Endothelial cell of umbilical vein (primary cell): Measurements from ENCODE around the gene DPF3. TPM values are rescaled to one million over a fixed set of nuclear protein-coding genes. Genes with fewer than 3 reads are reported as not detected.

Experiments
- BruUV-seq: library from RNA; stranded (reverse); fragments of 400-500 nt; replicated peaks from 2 replicates; lab custom pipeline; 2021; lab: Mats Ljungman, UMichigan
- CTCF ChIA-PET: fragments of 300-600, 350-600 bp; sonication (Branson Sonifier 250); formaldehyde crosslinking; loops from one replicate; lab custom pipeline; 2021; ENCODE audit warnings: antibody characterized with exemption, inconsistent platforms; lab: Charles Lee
- POLR2A ChIA-PET: fragments of 300-600, 350-600 bp; sonication (Branson Sonifier 250); formaldehyde crosslinking; loops from one replicate; lab custom pipeline; 2021; ENCODE audit warnings: antibody characterized with exemption, inconsistent platforms; lab: Charles Lee
- DNase-seq: peaks from one replicate; pipeline ENCODE4 v3.0.0-alpha.2; 2011; ENCODE audit warnings: low read depth, low spot score
- FAIRE-seq: peaks from 2 replicates; lab custom pipeline; 2011; peaks lifted over from hg19 to GRCh38; lab: Jason Lieb, UNC
- H2AFZ ChIP-seq: 2 replicates; pipeline ENCODE4 v1.6.0; 2012; ENCODE audit warnings: low read depth, low read length, control low read depth, inconsistent platforms
- H3K27ac ChIP-seq: 2 replicates; pipeline ENCODE4 v1.5.1; 2011; ENCODE audit warnings: low read depth, mild to moderate bottlenecking, control low read depth, low read length, moderate library complexity; ENCODE audit not compliant: insufficient read depth
- H3K27me3 ChIP-seq, 2 experiments: 2 replicates each; pipeline versions ENCODE4 v1.6.0 to v1.6.1; 2011; ENCODE audit warnings: low read length in 2 of 2, mixed read lengths in 1 of 2; ENCODE audit not compliant: control insufficient read depth in 2 of 2, insufficient read depth in 2 of 2
- H3K36me3 ChIP-seq, 2 experiments: 2 replicates in 1 of 2; 3 replicates in 1 of 2; pipeline ENCODE4 v1.5.1; 2011; ENCODE audit warnings: low read length in 2 of 2, mild to moderate bottlenecking in 1 of 2, moderate library complexity in 1 of 2; ENCODE audit not compliant: control insufficient read depth in 2 of 2, insufficient read depth in 2 of 2; ENCODE audit errors: extremely low read depth in 1 of 2
- H3K4me1 ChIP-seq: 3 replicates; pipeline ENCODE4 v1.5.1; 2011; ENCODE audit warnings: mild to moderate bottlenecking, low read length; ENCODE audit not compliant: control insufficient read depth, insufficient read depth; ENCODE audit errors: extremely low read depth
- H3K4me2 ChIP-seq: 2 replicates; pipeline ENCODE4 v1.6.1; 2011; ENCODE audit warnings: low read length, control low read depth, mixed read lengths; ENCODE audit not compliant: insufficient read depth
- H3K4me3 ChIP-seq, 3 experiments: fragments of 200-600 bp in 1 of 3; sonication (generic), shearing (Covaris generic) in 1 of 3; replicated peaks in 1 of 3; 2 replicates each; pipeline ENCODE4 v1.5.1; 2011 to 2016; ENCODE audit warnings: control low read depth in 3 of 3, low read length in 3 of 3, mild to moderate bottlenecking in 2 of 3, inconsistent platforms in 1 of 3, low read depth in 1 of 3, moderate library complexity in 1 of 3; ENCODE audit not compliant: insufficient read depth in 1 of 3
- H3K79me2 ChIP-seq: 2 replicates; pipeline ENCODE4 v1.6.0; 2012; ENCODE audit warnings: low read length, inconsistent platforms; ENCODE audit not compliant: control insufficient read depth, insufficient read depth
- H3K9ac ChIP-seq: replicated peaks from 2 replicates; pipeline ENCODE3; 2011; ENCODE audit warnings: low read length, control low read depth; ENCODE audit not compliant: insufficient read depth; ENCODE audit errors: extremely low read depth
- H3K9me1 ChIP-seq: replicated peaks from 3 replicates; pipeline ENCODE4 v1.6.0; 2011; ENCODE audit warnings: mild to moderate bottlenecking, low read length; ENCODE audit not compliant: control insufficient read depth, insufficient read depth; ENCODE audit errors: extremely low read depth
- H3K9me3 ChIP-seq: replicated peaks from 2 replicates; pipeline ENCODE4 v1.5.1; 2012; ENCODE audit warnings: low read length, inconsistent platforms; ENCODE audit not compliant: control insufficient read depth, insufficient read depth
- H4K20me1 ChIP-seq: replicated peaks from 2 replicates; pipeline ENCODE3; 2011; ENCODE audit warnings: mild to moderate bottlenecking, low read length; ENCODE audit not compliant: control insufficient read depth, insufficient read depth; ENCODE audit errors: extremely low read depth
- CTCF ChIP-seq, 2 donors: IDR thresholded peaks; 1 replicate in 1 of 2; 2 replicates in 1 of 2; pipeline ENCODE4 v1.5.1; 2011; ENCODE audit warnings: low read length in 2 of 2, mild to moderate bottlenecking in 2 of 2, moderate library complexity in 2 of 2, control low read depth in 1 of 2, inconsistent platforms in 1 of 2, low read depth in 1 of 2; ENCODE audit not compliant: insufficient read depth in 1 of 2; ENCODE audit errors: extremely low read depth in 1 of 2
- EZH2 ChIP-seq: IDR thresholded peaks from 2 replicates; pipeline ENCODE4 v1.6.1; 2012; ENCODE audit warnings: borderline replicate concordance, low read depth, mild to moderate bottlenecking, moderate library complexity, low read length, inconsistent platforms; ENCODE audit not compliant: severe bottlenecking
- FOS ChIP-seq: IDR thresholded peaks from 2 replicates; pipeline ENCODE4 v1.6.1; 2011; ENCODE audit warnings: mild to moderate bottlenecking, low read length, moderate library complexity, borderline replicate concordance; ENCODE audit not compliant: insufficient read depth
- GATA2 ChIP-seq: IDR thresholded peaks from 2 replicates; pipeline ENCODE4 v1.7.0; 2011; ENCODE audit warnings: low read depth, mild to moderate bottlenecking, moderate library complexity, mixed read lengths, low read length; ENCODE audit not compliant: insufficient read length, insufficient read depth
- JUN ChIP-seq: IDR thresholded peaks from 2 replicates; pipeline ENCODE4 v1.6.1; 2011; ENCODE audit warnings: borderline replicate concordance, low read depth; ENCODE audit not compliant: insufficient read length, insufficient read depth
- MYC ChIP-seq: IDR thresholded peaks from one replicate; pipeline ENCODE4 v1.6.1; 2011; ENCODE audit warnings: mild to moderate bottlenecking, low read depth, low read length
- POLR2A ChIP-seq: IDR thresholded peaks from 2 replicates; pipeline ENCODE4 v1.6.1; 2012; ENCODE audit warnings: low read depth, mild to moderate bottlenecking, control low read depth, low read length
- POLR2AphosphoS5 ChIP-seq: IDR thresholded peaks from 2 replicates; pipeline ENCODE4 v1.6.1; 2012; ENCODE audit warnings: low read depth, mild to moderate bottlenecking, control low read depth, low read length, moderate library complexity; ENCODE audit not compliant: insufficient read depth
- dilution Hi-C: fragments of 300-500 bp; cut with MboI; formaldehyde crosslinking; loops from one replicate; pipeline ENCODE4 v1.15.0; 2019; ENCODE audit warnings: low sequenced_read_pairs; ENCODE audit not compliant: extremely low pct_ligation_motif_present
- intact Hi-C: fragments of 100-400 bp; cut with micrococcal nuclease; formaldehyde crosslinking; loops from one replicate; pipeline ENCODE4 v1.10.0; 2022
- polyA plus RNA-seq, 4 experiments: library from polyadenylated mRNA; depleted of rRNA in 3 of 4; stranded (reverse) in 3 of 4; unstranded in 1 of 4; fragments of >200 nt; gene quantifications; 2 replicates each; pipeline versions ENCODE4 v1.2.1 to v1.2.3, GENCODE V29; 2011 to 2012; ENCODE audit warnings: missing spikeins in 1 of 4
- total RNA-seq: library from RNA; stranded (reverse); gene quantifications from 2 replicates; pipeline ENCODE4 v1.2.3, GENCODE V29; 2021
- TF ChIP-seq, protein P1 (sequence below): IDR thresholded peaks from 2 replicates; pipeline ENCODE4 v1.6.1; 2011; ENCODE audit not compliant: insufficient read depth, insufficient read length

DPF3 gene
- total and polyA plus RNA-seq, 2 donors (not counting 3 experiments of a cell fraction or from before 2014, with no cell fraction given): 2.4 to 3.5 TPM

DNA sequence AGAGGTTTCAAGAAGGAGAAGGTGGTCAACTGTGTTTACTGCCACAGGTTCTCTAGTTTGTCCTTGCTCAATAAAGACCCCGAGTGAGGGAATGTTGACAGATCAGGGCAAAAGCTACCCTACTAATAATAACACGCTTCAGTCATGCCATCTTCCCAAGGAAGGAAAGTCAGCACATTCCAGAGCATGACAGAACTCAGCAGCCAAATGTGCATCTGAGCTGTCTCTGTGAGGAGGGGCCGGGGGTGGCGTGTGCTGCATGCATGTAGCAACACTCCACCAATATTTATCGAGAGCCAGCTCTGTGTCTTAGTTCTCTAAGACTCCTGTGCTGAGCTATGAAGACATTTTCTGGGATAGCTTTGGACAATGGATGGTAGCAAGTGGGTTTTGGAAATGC is 260.4 kb downstream of the DPF3 start:
- H3K27ac ChIP-seq: no peak overlapping the region
- intact Hi-C loops (no loop called here), dilution Hi-C loops (no loop called here)
- H3K9me1 ChIP-seq: no peaks in the 10 kb centered on the region
- CTCF ChIA-PET: interaction anchor here (1.0 to 1.2 kb wide), 3 partner anchors 14 to 31 kb away, joined by 3 to 4 read pairs (median 3); no protein-coding TSS in a partner anchor
- no peaks in the 10 kb centered on the region for H3K27me3 ChIP-seq
- BruUV-seq: no TSS peak
- no peaks in the 10 kb centered on the region for H3K79me2 ChIP-seq
- DNase-seq (no peak), FAIRE-seq (no peak)
- no peaks in the 10 kb centered on the region for H3K36me3 ChIP-seq
- POLR2A ChIA-PET: no interaction called here
- no peaks in the 10 kb centered on the region for H4K20me1 ChIP-seq
- H3K9me3 ChIP-seq: no peaks in the 10 kb centered on the region
- H3K4me1 ChIP-seq: peaks cover 7% of the 10 kb centered on the region
- no peak overlapping the region for H3K4me3 ChIP-seq
- TF ChIP-seq EZH2 (no peak), JUN (no peak), POLR2A (no peak), CTCF (IDR thresholded peaks at IDR 0.05; ENCODE audit: extremely low read depth in 1 of 2, insufficient read depth in 1 of 2, low read depth in 1 of 2, low read length in 2 of 2) (no peak), POLR2AphosphoS5 (no peak), FOS (no peak), GATA2 (no peak), MYC (no peak)
- TF ChIP-seq, protein P1, sequence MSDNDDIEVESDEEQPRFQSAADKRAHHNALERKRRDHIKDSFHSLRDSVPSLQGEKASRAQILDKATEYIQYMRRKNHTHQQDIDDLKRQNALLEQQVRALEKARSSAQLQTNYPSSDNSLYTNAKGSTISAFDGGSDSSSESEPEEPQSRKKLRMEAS: no peak
- no peak overlapping the region for H3K4me2 ChIP-seq
- H2AFZ ChIP-seq: no peak overlapping the region
- H3K9ac ChIP-seq: no peak overlapping the region
